Measurements from ENCODE around the gene GAREM1. TPM values are rescaled to one million over a fixed set of nuclear protein-coding genes. Genes with fewer than 3 reads are reported as not detected.
"Not testable (repeated sequence)": the region's sequence is repeated elsewhere in the genome, so short reads cannot be mapped to it uniquely, and the experiment has no call there.

GAREM1 gene
- total RNA-seq, 2 donors from 2014 or later, result 8.3 to 9.8 TPM

- DNase-seq (ENCODE audit: low spot score), result no peak
- intact Hi-C loops (cut with DNase I), result no loop called here
Measured at GRCh38 chr18:32349728-32350395, 120.8 kb downstream of the GAREM1 start.

- intact Hi-C loops (cut with DNase I), result no loop called here
- no peak for DNase-seq (ENCODE audit: low spot score)
Measured at GRCh38 chr18:32346671-32347070, 124.0 kb downstream of the GAREM1 start.

GRCh38 chr18:32343634-32344033, 127.0 kb downstream of the GAREM1 start:
- DNase-seq (ENCODE audit: low spot score), result no peak
- intact Hi-C loops (cut with DNase I), result no loop called here

GRCh38 chr18:32341112-32341511, 129.6 kb downstream of the GAREM1 start:
- DNase-seq (ENCODE audit: low spot score), result not testable (repeated sequence)
- intact Hi-C loops (cut with DNase I), result loop anchor here in 1 of 2 donors (2.0 kb wide), 1 partner anchor 72 kb away; no protein-coding TSS in a partner anchor

- no peak for DNase-seq (ENCODE audit: low spot score)
- intact Hi-C loops (cut with DNase I), result no loop called here
Measured at GRCh38 chr18:32339045-32339444, 131.6 kb downstream of the GAREM1 start.

GRCh38 chr18:32337821-32338220, 132.9 kb downstream of the GAREM1 start:
- intact Hi-C loops (cut with DNase I), result loop anchor here in 1 of 2 donors (1.0 kb wide), 1 partner anchor 44 kb away; no protein-coding TSS in a partner anchor
- DNase-seq (ENCODE audit: low spot score), result no peak

GRCh38 chr18:32337347-32337746, 133.3 kb downstream of the GAREM1 start:
- no peak for DNase-seq (ENCODE audit: low spot score)
- intact Hi-C loops (cut with DNase I), result loop anchor here in 1 of 2 donors (1.0 kb wide), 1 partner anchor 45 kb away; no protein-coding TSS in a partner anchor

GRCh38 chr18:32335228-32335627, 135.5 kb downstream of the GAREM1 start:
- DNase-seq (ENCODE audit: low spot score), result no peak
- intact Hi-C loops (cut with DNase I), result no loop called here

- intact Hi-C loops (cut with DNase I), result no loop called here
- DNase-seq (ENCODE audit: low spot score), result no peak
Measured at GRCh38 chr18:32333781-32334180, 136.9 kb downstream of the GAREM1 start.

- intact Hi-C loops (cut with DNase I), result no loop called here
- no peak for DNase-seq (ENCODE audit: low spot score)
Measured at GRCh38 chr18:32332708-32333107, 138.0 kb downstream of the GAREM1 start.

GRCh38 chr18:32328974-32329373, 141.7 kb downstream of the GAREM1 start:
- intact Hi-C loops (cut with DNase I), result no loop called here
- DNase-seq (ENCODE audit: low spot score), result no peak

- intact Hi-C loops (cut with DNase I), result no loop called here
- DNase-seq (ENCODE audit: low spot score), result no peak
Measured at GRCh38 chr18:32328379-32328778, 142.3 kb downstream of the GAREM1 start.

- DNase-seq (ENCODE audit: low spot score), result no peak
- intact Hi-C loops (cut with DNase I), result no loop called here
Measured at GRCh38 chr18:32326450-32327308, 144.0 kb downstream of the GAREM1 start.

GRCh38 chr18:32324181-32324580, 146.5 kb downstream of the GAREM1 start:
- DNase-seq (ENCODE audit: low spot score), result no peak
- intact Hi-C loops (cut with DNase I), result no loop called here

- intact Hi-C loops (cut with DNase I), result no loop called here
- no peak for DNase-seq (ENCODE audit: low spot score)
Measured at GRCh38 chr18:32321826-32322225, 148.9 kb downstream of the GAREM1 start.

GRCh38 chr18:32319084-32319483, 151.6 kb downstream of the GAREM1 start:
- intact Hi-C loops (cut with DNase I), result no loop called here
- DNase-seq (ENCODE audit: low spot score), result no peak

GRCh38 chr18:32318581-32318980, 152.1 kb downstream of the GAREM1 start:
- DNase-seq (ENCODE audit: low spot score), result no peak
- intact Hi-C loops (cut with DNase I), result no loop called here

- DNase-seq (ENCODE audit: low spot score), result no peak
- intact Hi-C loops (cut with DNase I), result no loop called here
Measured at GRCh38 chr18:32317651-32318050, 153.0 kb downstream of the GAREM1 start.

- intact Hi-C loops (cut with DNase I), result no loop called here
- DNase-seq (ENCODE audit: low spot score), result no peak
Measured at GRCh38 chr18:32315881-32316280, 154.8 kb downstream of the GAREM1 start.

- DNase-seq (ENCODE audit: low spot score), result no peak
- intact Hi-C loops (cut with DNase I), result no loop called here
Measured at GRCh38 chr18:32310774-32311173, 159.9 kb downstream of the GAREM1 start.

- intact Hi-C loops (cut with DNase I), result no loop called here
- DNase-seq (ENCODE audit: low spot score), result no peak
Measured at GRCh38 chr18:32310101-32310500, 160.6 kb downstream of the GAREM1 start.
